Fibroblast of peridontal ligament (primary cell): ENCODE measurements around the gene DPYSL3.

Experiments used
- DNase-seq: peaks from one replicate; pipeline ENCODE4 v3.0.0-alpha.2; 2010; ENCODE audit errors: extremely low read depth

DPYSL3 gene

DNA sequence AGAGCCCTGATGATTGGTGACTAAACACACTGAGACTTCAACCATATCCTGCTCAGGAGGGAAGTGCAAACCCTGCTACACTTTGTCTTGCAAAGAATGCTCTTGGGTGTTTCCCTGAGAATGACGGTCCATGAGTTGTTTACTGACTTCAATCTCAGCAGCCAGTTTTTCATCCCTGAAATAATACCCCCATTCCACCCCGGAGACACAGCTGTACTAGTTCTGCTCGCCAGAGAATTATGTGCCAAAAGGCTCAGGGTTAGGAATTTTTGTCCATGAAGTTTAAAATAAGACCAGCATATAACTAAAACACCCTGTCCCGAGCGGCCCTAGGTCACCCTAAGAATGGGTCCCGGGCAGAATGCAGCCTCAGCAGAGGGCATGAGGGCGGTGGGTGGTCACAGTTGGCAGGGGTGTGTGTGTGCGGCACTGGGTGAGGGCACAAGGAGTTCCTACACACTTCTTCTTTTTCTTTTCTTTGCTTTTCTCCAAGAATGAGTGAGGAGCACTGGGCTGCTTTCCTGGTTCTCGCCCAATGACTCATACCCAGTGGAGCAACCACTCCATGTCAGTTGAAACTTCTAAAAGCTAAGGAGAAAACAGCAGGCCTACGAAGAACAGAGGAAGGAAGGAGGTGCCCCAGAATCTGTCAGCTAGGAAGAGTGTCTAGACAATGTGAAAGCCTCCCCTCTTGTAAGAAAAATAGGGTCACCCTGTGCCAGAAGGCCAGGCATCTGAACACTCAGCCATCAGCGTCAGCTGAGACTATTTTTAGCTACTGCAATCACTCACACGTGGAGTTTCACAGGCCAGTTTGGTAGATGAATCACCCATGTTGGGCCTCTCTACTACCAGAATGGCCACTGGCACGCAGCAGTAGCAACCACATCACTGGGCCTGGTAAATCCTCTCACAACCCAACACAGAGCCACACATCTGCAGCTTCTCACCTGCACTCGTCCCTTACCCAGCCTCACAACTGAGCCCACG is 105.9 kb downstream of the DPYSL3 start:
- peak; percentile 99 for DNase-seq

DNA sequence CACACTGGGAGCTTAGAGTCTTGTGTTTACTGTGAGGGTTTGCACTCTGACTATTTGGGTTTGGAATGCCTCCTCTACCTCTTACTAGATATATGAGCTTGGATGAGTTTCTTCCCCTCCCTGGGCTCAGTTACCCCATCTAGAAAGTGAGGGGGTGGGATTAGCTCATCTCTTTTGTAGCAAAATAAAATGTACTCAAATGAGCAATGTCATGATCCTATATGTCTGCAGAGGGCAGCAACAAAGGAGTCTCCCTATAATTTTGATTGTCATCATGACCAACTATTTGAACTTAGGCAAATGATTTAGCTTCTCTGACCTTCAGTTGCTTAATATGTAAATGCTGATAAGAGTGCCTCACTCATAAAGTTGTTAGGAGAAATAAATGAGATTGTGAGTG is 109.0 kb downstream of the DPYSL3 start:
- DNase-seq: no peak

DNA sequence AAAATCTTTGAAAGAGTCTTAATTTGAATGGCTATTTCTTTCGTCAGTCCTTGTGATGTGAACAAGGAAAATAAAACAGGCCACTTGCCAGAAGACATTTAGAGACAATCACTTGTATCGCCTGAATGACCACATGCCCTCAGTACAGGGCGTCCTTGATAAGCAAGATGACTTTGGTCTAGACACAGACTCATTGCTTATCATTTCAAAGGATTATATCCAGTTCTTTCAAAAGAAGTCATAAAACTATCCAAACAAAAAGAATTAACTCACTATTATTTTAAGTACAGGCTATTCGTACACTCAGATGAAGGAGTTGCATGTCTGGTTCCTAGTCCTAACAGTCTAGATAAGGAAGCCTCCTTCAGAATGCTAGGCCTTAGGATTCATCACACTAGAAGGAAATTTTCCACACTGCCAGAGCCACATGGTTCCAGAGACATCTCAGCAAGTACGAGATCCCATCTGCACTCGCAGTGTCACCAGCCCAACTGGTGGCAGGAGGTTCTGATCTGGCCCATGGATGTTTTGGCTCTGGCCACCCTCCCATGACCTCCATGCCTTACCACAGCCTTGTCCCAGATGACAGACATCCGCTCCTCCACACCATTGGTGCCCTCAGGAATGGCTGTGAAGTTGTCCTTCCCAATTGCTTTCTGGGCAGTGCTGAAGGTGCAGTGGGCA is 109.6 kb downstream of the DPYSL3 start:
- DNase-seq: no peak

DNA sequence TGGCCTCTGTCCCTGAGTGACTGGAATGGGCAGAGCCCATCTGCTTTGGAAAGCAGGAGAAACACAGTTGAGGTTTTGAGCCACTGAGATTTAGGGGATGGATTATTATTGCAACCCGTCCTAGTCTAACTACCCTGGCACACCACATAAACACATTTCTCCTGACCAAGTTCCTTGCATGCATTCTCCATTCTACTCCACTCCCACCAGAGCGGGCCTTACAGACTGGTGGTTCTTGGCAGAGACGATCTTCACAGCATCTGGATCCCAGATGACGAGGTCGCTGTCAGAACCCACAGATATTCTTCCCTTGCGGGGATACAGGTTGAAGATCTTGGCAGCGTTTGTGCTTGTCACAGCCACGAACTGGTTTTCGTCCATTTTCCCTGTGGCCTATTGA is 111.0 kb downstream of the DPYSL3 start:
- peak; percentile 55 for DNase-seq

DNA sequence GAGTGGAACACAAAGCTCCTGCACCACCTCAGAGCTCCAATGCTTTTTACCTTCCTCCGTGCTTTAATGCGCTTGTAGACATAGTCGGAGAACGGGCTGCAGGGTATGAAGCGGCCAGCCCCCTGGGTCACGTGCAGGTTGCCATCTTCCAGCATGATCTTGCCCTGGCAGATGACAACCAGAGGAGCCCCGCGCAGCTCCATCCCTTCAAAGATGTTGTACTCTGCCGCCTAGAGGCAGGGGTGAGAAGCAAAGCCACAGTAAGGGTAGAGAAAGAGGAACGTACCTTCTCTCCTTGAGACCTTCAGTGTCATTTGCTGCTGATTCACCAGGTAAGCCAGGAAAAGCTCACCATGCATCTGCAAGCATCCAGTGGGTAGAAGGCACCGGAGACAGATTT is 112.3 kb downstream of the DPYSL3 start:
- no peak for DNase-seq

DNA sequence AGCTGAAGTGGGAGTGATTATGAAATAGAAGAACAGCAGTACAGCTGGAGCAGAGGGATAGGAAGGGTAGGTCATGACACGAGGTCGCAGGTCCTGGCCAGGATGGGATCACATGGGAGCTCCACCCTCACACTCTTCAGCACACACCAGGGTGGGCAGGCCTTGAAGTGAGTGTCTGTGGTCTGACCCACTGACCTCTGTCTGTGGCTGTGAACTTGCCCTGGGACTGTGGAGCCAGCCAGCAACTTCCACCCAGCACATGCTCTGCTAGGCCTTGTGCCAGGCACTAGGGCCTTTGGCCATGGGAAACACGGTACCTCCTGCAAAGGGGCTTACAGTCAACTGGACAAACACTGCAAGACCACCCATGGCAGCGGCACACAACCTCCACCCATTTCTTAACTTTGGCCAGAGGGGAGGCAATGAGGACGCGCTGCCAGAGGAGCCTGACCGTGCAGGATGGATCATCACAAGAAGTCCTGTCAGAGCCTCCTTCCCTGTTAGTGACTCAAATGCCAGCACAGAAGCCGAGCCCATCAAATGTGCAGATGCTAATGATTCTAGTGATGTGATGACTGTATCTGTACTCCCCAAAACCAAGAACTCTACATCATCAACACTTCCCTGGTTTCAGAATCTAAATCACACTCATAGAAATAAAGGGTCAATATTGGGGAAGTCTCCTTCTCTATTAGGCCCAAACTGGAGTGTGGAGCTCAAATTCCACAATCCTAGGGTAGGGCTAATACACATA is 113.6 kb downstream of the DPYSL3 start:
- no peak for DNase-seq

DNA sequence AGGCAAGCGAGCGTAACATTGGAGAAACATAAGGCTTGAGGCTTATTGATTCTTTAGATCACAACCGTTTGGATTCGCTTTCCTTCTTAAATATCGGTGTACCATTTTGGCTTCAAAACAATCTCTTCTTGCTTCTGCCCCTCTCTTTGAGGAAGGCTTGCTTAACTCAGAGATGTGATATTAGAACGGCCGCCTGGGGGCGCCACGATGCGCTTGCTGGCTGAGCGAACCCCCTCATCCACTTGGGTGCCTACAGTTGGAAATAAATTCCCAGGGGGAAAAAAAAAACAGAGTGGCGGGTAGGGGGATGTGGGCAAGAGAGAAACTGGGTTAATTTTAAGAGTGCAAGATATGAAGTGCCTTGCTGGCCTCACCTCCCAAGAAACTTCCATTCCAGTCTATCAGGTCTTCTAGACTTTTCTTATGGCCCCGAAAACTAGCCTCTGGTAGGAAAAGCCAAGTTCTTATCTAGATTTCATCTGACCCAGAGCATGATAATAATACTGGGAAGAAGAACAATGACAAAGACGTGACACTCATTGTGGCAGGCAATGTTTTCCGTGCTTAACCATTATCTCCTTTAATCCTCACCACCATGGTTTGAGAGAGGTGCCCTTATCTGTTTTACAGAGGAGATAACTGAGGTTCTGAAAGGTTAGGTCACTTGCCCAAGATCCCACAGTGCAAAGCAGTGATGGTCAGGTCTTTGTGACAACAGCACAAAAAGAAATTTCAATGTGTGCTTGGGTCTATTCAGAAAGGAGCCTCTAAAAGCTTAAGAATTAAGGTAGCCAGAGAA is 115.8 kb downstream of the DPYSL3 start:
- DNase-seq: no peak

DNA sequence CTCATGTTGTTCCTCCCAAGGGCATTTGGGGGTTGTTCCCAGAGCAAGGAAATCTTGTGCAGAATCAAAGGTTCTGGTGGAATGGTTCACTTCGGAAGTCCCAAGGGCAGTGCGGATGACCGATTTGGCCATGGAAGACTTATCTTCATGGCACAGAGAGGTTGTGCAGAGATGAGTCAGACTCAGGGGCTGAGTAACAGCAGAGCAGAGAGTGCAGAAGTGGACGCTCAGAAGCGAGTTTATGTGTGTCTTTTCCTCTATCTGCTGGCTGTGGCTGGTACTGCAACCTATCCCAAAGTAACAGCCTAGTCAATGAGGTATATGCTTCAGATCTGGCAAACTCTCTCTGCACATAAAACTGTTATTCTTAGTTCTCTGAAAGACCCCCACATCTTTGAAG is 118.1 kb downstream of the DPYSL3 start:
- peak; percentile 76 for DNase-seq

DNA sequence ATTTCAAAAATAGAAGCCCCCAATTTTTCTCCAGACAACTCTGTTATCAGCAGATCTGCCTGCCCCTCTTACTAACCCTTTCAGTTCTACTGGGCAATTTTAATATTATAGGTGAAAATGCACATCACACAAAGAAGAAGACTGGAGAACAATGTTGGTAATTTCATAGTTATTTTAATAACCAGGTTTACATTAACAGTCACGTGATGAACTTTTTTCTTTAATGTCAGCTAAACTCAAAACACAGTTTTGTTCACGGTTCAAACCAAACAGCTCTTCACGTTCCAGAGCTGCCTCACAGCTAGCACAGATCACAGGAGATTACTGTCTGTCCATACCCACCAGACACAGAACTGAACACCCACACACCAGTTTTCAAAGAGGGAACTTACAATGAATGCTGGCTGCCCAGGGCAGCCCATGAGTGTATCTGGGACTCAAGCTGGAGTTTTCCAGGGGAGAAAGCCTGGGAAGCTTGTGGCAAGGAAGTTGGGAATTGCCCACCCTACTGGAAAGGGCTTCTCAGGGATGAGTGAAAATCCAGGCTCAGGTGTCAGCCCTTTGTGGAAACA is 119.1 kb downstream of the DPYSL3 start:
- DNase-seq: no peak

DNA sequence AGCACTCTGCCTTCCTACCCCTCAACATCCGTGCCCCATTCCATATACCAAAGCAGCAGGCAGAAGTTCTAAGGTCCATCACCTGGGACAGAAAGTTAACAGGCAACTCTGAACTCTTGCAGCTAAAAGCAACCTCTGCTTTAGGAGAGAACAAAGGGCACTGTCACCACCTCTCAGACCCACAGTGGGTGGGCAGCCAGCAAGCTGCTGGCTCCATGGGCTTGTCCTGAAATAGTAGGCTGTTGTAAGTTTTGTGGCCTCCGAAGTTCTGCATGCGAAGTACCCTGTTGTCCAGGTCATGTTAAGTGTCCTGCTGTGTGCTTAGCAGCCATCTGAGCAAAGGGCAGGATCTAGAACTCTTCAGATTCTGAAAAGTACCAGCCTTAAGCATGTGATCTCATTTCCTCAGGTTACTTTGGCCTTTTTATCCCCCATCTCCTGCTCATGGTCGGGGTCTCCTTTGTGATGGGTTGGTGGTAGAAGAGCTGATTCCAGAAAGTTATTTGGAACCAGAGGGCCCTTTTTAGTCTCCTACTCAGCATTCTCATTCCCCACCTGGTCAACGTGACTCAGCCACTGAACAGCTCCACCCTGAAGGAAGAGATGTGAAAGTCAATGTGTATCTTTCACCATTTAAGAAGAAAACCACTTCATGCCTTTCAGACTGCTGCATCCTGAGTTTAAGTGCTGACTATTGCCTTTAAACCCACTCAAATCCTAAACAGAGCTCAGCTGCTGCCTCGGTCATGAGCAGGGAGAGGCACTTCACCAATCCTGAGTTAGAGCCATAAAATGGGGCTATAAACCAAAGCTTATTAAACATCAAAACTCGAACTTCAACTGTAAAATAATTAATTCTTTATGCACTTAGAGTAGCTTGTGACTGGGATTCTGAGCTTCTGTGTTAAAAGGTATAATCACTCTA is 121.4 kb downstream of the DPYSL3 start:
- no peak for DNase-seq

DNA sequence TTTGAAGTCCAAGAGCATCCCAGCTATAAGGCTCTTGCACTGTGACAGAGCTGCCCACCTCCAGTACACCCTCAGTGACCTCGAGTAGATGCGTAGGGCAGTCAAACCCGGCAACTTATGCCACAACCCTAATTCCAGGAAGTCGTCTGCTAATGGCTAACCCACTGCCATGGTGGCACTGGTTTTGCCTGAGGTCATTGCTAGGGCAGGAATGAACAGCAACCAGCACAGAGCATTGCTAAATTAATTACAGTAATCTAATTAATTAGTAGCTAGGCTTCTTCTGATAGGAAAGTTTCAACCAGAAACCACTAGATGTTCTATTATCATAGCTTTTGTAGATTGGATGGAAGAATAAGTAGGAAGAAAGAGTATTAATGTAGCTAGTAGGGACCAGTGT is 122.8 kb downstream of the DPYSL3 start:
- DNase-seq: no peak

DNA sequence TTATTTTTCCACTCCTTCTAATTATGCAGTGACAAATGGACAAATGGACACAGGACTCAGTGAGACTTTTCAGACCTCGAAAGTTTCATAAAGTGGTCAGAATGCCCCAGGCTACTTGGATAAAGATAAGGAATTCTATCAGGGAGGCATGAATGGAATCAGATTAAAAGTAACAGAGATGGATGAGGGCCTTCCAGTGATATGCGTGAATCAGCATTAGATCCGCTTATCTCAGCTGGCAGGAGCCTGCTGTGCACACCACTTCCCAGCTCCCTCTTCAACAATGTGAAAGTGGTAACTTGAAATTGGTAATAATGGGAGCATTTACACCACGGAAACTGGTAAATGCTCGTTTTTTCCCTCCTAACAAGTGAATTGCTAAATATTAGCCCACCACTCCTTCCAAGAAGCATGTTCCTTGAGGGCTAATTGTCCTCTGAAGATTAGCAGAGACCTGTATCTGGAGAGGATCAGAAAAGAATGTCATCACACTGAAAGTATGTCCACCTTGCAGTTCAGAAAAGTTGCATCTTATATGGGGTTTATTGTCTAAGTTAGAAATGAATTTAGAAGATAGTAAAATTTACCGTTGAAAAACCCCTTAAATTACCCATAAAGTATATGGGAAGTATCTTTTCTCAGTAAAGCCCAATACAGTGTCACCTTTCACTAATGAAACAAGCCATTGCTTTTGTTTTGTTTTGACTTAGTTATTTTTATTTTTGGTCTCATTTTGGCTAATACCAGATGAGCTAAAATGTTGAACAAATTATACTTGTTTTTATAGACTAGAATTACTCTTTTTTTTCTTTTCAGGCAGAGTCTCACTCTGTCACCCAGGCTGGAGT is 125.3 kb downstream of the DPYSL3 start:
- no peak for DNase-seq

DNA sequence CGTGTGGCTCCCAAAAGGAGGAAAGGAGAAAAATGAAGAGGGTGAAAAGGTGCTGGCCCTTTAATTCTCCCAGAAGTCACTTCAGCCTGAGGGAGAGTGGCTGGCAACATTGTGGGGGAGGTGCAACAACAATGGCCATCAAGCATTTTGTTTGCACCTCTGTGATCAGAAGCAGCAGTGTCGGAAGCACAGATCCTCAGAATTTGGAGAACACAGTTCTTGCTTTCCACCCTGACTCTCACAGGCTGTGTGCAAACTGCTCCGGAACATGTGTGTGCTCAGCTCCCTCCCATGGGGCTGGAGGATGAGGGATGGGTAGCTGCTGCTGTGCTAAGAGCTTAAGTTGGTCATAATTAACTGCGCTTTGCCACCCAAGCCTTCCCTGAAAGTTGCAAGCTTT is 127.1 kb downstream of the DPYSL3 start:
- DNase-seq: no peak

DNA sequence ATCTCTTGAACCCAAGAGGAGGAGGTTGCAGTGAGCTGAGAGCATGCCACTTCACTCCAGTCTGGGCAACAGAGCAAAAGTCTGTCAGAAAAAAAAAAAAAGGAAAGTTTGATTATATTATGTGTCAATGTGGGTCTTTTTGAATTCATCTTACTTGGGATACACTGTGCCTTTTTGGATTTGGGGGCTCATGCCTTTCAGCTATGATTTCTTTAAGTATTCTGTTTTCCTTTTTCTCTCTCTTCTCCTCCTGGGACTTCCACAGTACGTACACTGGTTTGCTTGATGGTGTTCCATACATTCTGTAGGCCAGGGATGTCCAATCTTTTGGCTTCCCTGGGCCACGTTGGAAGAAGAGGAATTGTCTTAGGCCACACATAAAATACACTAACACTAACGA is 128.3 kb downstream of the DPYSL3 start:
- no peak for DNase-seq

DNA sequence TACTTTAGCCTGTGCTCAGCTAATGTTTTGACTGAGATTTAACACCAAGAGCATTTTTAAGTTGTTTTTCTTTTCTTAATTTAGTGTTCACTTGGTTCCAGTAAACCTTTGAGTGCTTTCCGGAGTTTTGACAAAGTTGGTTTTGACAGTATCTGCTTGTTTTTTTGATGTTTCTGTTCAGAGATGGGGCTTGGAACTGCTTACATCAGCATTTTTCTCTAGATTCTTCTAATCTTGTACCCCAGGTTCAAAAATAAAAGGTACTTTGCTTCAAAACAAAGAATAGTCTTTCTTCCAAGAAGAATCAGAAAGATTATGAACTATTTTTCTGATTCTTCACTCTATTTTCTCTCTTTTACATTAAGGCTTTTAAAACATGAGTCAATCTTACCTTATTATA is 132.2 kb downstream of the DPYSL3 start:
- no peak for DNase-seq

DNA sequence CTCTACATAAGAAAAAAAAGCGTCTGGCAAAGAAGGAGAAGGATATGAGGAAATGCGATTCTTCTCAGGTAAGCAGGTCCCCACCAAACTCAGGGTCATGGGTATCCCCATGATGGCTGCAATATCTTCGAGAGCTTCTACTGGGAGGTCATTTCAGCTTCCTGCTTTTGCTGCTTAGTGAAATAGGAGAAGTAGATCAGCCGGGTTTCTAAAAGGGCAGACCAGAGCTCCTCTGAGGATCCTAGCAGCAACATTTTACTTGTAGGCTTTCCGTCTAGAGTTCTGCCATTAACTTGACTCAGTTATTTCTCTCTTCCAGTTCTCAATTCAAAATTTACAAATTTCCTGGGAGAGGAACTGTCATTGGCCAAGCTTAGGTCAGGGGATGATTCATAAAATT is 134.7 kb downstream of the DPYSL3 start:
- no peak for DNase-seq

DNA sequence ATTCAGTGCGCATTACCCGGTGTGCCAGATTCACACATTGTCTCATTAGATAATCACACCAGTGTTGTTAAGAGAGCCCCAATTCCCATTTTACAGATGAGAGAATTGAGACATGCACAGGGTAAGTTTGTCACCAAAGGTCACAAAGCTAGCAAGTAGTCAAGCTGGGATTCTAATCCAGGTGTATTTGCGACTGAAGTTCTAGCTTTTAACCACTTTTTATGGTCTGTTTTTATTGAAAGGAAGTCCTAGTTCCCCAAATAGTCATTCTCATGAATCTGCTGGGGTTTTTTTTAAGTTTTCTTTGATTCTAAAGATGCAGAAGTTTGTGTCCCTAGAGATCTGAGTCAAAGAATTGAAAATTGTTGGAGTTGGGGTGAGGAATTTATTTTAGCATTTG is 136.5 kb downstream of the DPYSL3 start:
- DNase-seq: no peak

DNA sequence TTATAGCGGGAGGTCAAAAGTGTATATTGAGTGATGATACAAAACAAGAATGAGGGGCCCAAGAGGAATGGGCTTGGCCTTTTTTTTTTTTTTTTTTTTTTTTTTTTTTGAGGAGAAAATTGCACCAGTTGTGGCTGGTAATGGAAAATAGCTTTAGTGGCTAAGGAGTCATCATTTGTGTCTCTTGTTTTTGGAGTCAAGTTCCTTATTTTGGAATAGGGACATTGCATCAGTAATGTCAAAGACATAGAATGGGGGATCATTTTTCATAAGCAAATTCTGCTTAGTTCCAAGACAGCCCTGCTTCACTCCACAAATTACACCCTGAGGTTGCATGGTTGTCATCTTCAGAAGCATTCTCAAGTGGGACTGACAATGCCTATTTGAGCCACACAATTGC is 137.7 kb downstream of the DPYSL3 start:
- no peak for DNase-seq

DNA sequence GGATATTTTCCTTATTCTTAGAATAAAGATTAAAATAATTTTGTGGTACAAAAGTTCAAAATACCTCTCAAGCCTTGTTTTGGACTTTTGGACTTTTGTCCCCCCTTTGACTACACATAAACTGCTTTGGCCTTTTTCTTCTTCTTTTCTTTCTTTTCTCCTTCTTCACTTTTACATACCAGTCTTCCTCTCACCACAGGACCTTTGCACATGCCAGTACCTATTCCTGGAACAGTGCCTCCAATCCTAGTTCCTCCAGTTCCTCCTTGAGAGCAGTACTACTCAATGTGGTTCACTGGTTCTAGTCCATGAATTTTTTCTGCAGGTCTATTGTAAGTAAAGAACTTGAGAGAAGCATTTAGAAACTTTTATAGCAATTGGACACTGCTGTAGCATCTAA is 138.6 kb downstream of the DPYSL3 start:
- no peak for DNase-seq
